GM18498 (cell line): ENCODE measurements around the gene PID1.

Source experiments
- ATAC-seq: cut with Tn5 transposase; IDR thresholded peaks from one replicate; pipeline ENCODE4 v1.9.1; 2021; ENCODE audit warnings: mild to moderate bottlenecking, moderate library complexity; ENCODE audit not compliant: unreplicated experiment

Gene PID1

GRCh38 chr2:229126066-229126465 lies 145.0 kb downstream of the PID1 start:
- no peak for ATAC-seq

- no peak for ATAC-seq
These were observed 147.0 kb downstream of the PID1 start for GRCh38 chr2:229124136-229124535.

GRCh38 chr2:229118927-229119326 lies 152.2 kb downstream of the PID1 start:
- ATAC-seq: peak; percentile 77

GRCh38 chr2:229118336-229118735 lies 152.8 kb downstream of the PID1 start:
- no peak for ATAC-seq

- ATAC-seq: no peak
These were observed 159.3 kb downstream of the PID1 start for GRCh38 chr2:229111744-229112143.

GRCh38 chr2:229109195-229109594 lies 161.9 kb downstream of the PID1 start:
- no peak for ATAC-seq

- no peak for ATAC-seq
These were observed 163.5 kb downstream of the PID1 start for GRCh38 chr2:229107601-229108000.

GRCh38 chr2:229104974-229105387 lies 166.1 kb downstream of the PID1 start:
- no peak for ATAC-seq

- no peak for ATAC-seq
These were observed 167.1 kb downstream of the PID1 start for GRCh38 chr2:229104025-229104424.

GRCh38 chr2:229101314-229101713 lies 169.8 kb downstream of the PID1 start:
- no peak for ATAC-seq

- no peak for ATAC-seq
These were observed 171.9 kb downstream of the PID1 start for GRCh38 chr2:229099231-229099630.

- ATAC-seq: no peak
These were observed 172.3 kb downstream of the PID1 start for GRCh38 chr2:229098801-229099200.

- no peak for ATAC-seq
These were observed 174.5 kb downstream of the PID1 start for GRCh38 chr2:229096409-229097066.

- ATAC-seq: no peak
These were observed 175.6 kb downstream of the PID1 start for GRCh38 chr2:229095472-229095871.

GRCh38 chr2:229090225-229090624 lies 180.9 kb downstream of the PID1 start:
- no peak for ATAC-seq

- ATAC-seq: no peak
These were observed 181.3 kb downstream of the PID1 start for GRCh38 chr2:229089776-229090175.

- no peak for ATAC-seq
These were observed 182.0 kb downstream of the PID1 start for GRCh38 chr2:229088966-229089700.

GRCh38 chr2:229088517-229088913 lies 182.6 kb downstream of the PID1 start:
- no peak for ATAC-seq

GRCh38 chr2:229087843-229088516 lies 183.1 kb downstream of the PID1 start:
- no peak for ATAC-seq

- no peak for ATAC-seq
These were observed 183.8 kb downstream of the PID1 start for GRCh38 chr2:229087267-229087666.

GRCh38 chr2:229085439-229085838 lies 185.6 kb downstream of the PID1 start:
- no peak for ATAC-seq

- ATAC-seq: no peak
These were observed 186.6 kb downstream of the PID1 start for GRCh38 chr2:229084447-229084846.
